Activated CD4-positive, CD25-positive, alpha-beta regulatory T cell (primary cell): ENCODE data around the gene GLB1L2.

Experiments used
- DNase-seq, 4 experiments: peaks; one replicate each; lab custom pipeline; 2025; lab: John Stamatoyannopoulos, UW

GLB1L2 gene

DNA sequence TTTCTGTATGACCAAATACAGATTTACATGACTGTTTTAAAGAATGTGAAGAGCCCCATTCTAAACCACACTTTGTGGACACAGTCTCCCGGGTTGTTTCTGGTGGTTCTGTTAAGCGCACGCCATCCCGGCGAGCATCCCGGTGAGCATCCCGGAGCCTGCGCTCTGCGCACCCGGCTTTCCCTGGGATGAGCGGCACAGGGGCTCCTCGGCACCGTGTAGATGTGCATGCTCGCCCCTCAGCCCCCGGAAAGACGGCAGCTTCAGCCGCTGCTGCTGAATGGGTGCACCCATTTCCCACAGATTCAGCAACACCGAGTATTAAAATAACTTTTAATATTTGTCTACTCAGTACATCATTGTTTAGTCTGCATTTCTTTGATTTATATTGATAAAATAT, 36.0 kb downstream of the GLB1L2 start:
- DNase-seq: no peak

- DNase-seq: no peak
These were observed 38.1 kb downstream of the GLB1L2 start for GRCh38 chr11:134369656-134370525.

GRCh38 chr11:134370526-134371435, 39.0 kb downstream of the GLB1L2 start:
- no peak for DNase-seq

DNA sequence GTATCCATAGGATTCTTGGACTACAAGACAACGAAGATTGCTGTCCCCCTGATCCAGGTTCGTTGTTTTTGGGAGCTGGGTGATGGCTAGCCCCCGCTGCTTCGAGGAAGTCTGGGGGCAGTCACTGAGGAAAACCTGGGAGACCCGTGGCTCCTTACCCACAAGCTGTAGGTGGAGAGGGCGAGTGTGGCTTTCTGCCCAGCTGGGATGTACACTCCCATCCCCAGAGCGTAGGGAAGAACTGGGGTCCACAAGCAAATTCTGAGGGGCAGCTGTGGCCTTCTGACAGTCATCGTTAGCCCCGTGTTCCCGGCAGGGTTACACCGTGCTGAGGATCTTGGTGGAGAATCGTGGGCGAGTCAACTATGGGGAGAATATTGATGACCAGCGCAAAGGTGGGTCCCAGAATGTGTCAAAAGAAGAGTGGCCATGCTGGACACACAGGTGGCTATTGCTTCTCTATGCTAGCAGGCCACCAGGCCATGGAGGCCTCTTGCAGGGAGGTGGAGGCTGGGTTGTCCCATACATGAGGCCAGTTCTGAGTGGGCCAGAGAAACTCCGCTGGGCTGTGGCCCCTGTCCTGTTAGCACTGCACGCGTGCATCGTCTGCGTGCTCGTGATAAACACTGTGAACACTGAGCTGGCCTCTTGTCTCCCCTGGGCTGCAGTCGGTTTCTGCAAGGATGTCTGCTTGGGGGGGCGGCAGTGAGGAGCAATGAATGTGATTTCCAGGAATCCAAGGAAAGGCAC, 39.8 kb downstream of the GLB1L2 start:
- no peak for DNase-seq

DNA sequence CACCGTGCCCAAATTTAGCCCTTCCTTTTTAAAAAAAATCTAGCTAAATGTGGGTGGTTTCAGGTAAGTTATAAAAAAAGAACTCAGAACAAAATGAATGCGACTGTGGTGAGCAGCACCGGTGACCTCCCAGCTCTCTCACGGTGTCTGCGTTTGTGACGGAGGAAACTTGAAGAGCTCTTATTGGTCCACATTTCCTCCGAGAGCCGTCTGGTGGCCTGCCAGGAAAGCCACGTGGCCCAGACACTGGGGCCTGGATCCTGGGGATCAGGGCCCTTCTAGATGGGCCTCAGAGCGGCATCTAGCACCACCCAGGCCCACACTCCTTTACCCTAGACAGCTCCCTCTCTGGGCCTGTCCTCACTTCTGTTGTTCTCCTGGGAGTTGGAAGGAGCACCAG, 40.7 kb downstream of the GLB1L2 start:
- DNase-seq: no peak

DNA sequence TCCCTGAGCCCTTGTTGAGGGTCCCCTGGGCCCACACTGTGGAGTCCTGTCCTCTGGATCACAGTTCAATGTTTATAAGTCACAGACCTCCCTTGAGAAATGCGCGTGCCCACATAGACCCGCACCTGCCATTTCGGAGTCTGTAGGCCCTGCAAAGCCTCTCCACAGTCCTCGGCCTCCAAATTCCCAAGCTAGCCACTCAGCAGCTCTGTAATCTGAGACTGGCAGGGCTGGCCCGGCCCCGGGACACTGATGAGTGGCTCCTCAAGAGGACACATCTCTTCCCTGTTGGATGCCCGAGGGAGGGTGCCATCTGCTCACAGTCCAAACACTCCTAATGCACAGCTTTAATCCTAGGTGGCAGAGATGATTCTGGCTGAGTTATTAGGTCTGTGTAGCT, 41.2 kb downstream of the GLB1L2 start:
- DNase-seq: no peak

DNA sequence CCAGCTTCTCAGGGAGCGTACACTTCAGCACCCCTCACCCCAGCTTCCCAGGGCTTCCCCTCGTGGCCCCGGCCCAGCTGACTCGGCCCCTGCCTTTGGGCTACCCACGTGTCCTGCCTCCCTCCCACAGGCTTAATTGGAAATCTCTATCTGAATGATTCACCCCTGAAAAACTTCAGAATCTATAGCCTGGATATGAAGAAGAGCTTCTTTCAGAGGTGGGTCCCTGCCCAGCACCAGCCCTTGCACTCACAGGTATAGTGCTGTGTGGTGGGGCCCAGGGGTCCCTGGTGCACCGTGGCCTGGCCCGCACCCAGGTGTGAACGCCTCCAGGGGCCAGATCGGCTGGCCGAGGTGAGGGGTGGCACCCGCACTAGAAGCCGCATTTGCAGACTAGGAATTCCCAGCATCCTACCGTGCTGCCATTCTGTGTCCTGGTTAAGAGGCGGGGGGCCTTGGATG, 41.8 kb downstream of the GLB1L2 start:
- no peak for DNase-seq

DNA sequence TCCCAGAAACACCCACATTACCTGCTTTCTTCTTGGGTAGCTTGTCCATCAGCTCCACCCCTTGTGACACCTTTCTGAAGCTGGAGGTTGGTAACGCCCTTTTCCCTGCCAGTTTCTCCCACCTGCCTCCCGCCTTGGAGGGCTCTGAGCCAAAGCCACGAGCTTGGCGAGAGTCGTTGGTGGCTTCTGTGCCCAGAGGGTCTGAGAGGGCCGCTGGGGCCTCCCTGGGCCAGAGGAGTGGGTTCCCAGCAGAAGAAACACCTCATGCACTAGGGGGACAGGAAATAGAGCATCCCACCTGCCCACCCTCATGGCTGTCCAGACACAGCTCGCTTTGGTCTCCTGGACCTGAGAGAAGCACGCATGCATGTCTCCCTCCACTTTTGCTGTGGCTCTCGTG, 42.4 kb downstream of the GLB1L2 start:
- DNase-seq: no peak

GRCh38 chr11:134374891-134375550, 43.2 kb downstream of the GLB1L2 start:
- DNase-seq: no peak

GRCh38 chr11:134376150-134376921, 44.5 kb downstream of the GLB1L2 start:
- DNase-seq: no peak

DNA sequence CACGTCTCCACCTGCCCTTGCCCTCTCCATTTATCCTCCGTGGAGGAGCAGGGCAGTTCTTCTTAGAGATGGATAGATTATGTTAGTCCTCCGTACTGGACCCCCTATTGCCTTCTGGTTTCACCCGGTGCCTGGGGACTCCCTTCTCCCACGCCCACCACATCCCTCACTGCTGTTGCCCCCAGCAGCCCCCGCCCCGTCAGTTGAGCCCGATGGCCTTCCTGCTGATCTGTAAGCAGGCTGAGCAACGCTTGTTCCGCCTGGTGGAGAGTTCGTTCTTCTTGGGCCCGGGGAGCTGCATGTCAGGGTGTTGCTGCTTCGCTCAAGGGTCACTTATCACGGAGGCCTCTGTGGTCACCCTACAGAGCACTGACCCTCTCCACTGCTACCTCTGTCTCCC, 46.1 kb downstream of the GLB1L2 start:
- DNase-seq: no peak

GRCh38 chr11:134379241-134379640, 47.5 kb downstream of the GLB1L2 start:
- no peak for DNase-seq

- DNase-seq: no peak
These were observed 48.4 kb downstream of the GLB1L2 start for GRCh38 chr11:134380229-134380628.

GRCh38 chr11:134380785-134381184, 49.0 kb downstream of the GLB1L2 start:
- DNase-seq: no peak

- DNase-seq: no peak
These were observed 50.5 kb downstream of the GLB1L2 start for GRCh38 chr11:134382257-134382656.

DNA sequence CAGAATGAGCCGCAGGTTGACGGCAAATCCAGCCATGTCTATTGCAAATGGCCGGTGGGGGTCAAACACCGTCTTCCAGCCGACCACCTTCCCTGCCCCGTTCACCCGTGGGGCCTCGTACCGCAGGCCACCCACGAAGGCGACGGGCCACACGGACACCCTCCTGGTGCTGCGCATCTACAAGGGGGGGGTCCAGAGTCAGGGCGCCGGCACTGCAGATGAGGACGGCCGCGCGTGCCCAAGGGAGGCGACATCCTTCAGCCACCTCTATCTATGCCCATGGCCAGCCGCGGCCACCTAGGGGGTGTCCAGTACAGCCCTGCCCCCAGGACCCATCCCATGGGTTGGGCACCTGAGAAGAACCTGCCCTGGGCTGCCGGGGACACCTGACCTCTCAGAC, 51.0 kb downstream of the GLB1L2 start:
- no peak for DNase-seq

DNA sequence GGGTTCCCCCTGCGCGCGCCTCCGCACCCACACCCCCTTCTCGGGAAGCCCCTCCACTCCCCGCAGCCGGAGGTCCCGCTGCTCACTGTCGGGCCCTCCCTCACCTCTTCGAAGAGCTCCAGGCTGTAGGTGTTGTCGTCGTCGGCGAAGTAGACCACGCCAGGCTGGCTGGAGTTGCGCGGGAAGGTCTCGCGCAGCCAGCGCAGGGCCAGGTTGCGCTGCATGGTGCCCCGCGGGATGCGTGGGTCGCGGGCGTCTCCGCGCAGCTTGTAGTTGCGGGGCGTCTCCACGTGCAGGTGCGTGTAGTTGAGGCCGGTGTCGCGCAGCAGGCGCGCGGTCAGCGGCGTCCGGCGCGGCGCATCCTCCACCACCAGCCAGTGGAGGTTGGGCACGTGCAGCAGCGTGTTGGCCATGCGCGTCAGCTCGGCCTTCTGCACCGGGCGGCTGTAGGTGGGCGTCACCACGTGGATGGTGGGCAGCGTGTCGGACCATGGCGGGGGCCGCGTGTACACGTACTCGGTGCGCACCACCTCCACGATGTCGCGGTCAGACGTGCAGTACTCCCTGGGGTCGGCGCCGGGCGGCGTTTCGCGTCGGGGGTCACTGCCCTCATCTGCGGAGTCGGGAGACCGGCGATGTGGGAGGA, 51.9 kb downstream of the GLB1L2 start:
- DNase-seq: no peak

GRCh38 chr11:134384406-134384805, 52.6 kb downstream of the GLB1L2 start:
- no peak for DNase-seq

DNA sequence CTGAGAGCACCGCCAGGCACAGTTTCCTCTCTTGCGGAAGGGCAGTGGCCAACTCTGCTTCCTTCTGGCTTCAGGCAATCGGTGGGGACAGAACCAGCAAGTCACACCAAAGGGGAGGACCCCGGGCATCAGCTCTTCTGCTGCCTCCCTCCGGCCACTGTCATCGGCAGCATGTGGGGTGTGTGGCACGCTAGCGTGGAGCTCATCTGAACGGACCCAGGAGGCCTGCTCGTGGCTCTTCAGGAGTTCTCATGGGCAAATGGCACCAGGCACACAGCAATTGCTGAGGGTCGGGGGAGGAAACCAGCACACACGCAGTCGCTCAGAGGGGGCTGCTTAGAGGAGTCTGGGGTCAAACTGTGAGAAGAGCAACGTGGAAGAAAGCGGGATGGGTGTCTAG, 53.4 kb downstream of the GLB1L2 start:
- no peak for DNase-seq
